BE2C (cell line): ENCODE results near the gene GOT1.

Experiments
- DNase-seq: peaks from one replicate; pipeline ENCODE4 v3.0.0-alpha.2; 2020
- H3K27me3 ChIP-seq: fragments of 250-450 bp; sonication (Bioruptor Pico); 2 replicates; pipeline ENCODE4 v1.5.1; 2020; ENCODE audit warnings: mild to moderate bottlenecking
- H3K36me3 ChIP-seq: fragments of 250-450 bp; sonication (Bioruptor Pico); 2 replicates; pipeline ENCODE4 v1.5.1; 2020; ENCODE audit warnings: mild to moderate bottlenecking
- H3K4me1 ChIP-seq: fragments of 250-450 bp; sonication (Bioruptor Pico); 2 replicates; pipeline ENCODE4 v1.5.1; 2020
- H3K4me3 ChIP-seq: 2 replicates; pipeline ENCODE4 v1.5.1; 2011; ENCODE audit warnings: low read depth, low read length
- H3K9me3 ChIP-seq: fragments of 250-450 bp; sonication (Bioruptor Pico); 2 replicates; pipeline ENCODE4 v1.5.1; 2020
- TF ChIP-seq, protein P1 (sequence below): IDR thresholded peaks from 2 replicates; pipeline ENCODE4 v1.5.1; 2012; ENCODE audit warnings: mild to moderate bottlenecking, low read depth, low read length

Gene GOT1

DNA sequence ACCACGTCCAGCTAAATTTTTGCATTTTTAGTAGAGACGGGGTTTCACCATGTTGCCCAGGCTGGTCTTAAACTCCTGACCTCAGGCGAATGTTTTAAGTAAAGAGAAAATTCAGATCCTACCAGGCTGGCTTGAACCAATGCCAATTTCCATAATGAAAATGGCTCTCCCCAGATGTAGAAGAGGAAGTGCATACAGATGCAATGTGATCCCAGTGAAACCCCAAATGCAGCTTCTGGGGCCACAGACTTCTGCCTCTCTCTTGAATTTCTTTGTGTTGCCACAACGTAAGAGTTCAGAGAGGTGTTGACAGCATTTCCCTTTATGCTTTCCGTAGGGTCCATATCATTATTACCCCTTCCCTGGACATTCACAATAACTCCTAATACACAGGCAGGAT is 29.6 kb upstream of the GOT1 start:
- peaks cover 4% of the 10 kb centered on the region for H3K27me3 ChIP-seq
- no peak for DNase-seq
- H3K4me1 ChIP-seq, result no peaks in the 10 kb centered on the region
- H3K9me3 ChIP-seq, result no peaks in the 10 kb centered on the region
- no peaks in the 10 kb centered on the region for H3K36me3 ChIP-seq
- TF ChIP-seq, protein P1, sequence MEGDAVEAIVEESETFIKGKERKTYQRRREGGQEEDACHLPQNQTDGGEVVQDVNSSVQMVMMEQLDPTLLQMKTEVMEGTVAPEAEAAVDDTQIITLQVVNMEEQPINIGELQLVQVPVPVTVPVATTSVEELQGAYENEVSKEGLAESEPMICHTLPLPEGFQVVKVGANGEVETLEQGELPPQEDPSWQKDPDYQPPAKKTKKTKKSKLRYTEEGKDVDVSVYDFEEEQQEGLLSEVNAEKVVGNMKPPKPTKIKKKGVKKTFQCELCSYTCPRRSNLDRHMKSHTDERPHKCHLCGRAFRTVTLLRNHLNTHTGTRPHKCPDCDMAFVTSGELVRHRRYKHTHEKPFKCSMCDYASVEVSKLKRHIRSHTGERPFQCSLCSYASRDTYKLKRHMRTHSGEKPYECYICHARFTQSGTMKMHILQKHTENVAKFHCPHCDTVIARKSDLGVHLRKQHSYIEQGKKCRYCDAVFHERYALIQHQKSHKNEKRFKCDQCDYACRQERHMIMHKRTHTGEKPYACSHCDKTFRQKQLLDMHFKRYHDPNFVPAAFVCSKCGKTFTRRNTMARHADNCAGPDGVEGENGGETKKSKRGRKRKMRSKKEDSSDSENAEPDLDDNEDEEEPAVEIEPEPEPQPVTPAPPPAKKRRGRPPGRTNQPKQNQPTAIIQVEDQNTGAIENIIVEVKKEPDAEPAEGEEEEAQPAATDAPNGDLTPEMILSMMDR, result no peak
- H3K4me3 ChIP-seq, result no peak overlapping the region

DNA sequence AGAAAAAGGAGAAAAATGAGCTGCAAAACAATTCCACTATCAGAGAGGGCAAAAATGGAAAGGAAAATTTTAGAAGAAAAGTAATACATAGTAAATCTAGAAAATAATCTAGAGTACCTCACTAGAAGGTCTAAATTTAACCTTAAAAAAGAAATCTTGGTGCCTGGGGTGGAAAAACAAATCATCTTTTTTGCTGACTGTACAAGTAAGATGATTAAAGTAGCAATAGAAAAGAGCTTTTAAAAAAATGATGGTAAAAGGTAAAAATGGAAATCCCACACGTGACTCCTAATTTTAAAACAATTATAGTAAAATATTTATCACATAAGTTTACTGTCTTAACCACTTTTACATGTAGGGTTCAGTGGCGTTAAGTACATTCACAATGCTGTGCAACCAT is 28.8 kb upstream of the GOT1 start:
- H3K27me3 ChIP-seq, result peaks cover 7% of the 10 kb centered on the region
- H3K4me1 ChIP-seq, result no peaks in the 10 kb centered on the region
- TF ChIP-seq, protein P1, result no peak
- H3K36me3 ChIP-seq, result no peaks in the 10 kb centered on the region
- no peak for DNase-seq
- H3K9me3 ChIP-seq, result no peaks in the 10 kb centered on the region
- no peak overlapping the region for H3K4me3 ChIP-seq

DNA sequence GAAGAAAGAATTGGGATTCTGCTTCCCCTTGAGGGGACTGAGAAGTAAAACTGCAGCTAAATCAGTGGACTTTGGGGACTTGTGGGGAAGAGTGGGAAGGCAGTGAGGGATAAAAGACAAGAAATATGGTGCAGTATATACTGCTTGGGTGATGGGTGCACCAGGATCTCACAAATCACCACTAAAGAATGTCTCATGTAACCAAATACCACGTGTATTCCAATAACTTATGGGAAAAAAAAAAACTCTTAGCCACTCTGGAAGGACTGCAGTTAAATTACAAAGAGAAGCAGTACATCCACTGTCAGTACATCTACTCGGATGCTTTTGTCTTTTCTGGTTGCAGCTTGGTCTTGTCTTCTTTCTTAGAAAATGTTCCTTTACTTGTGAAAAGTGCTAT is 27.4 kb upstream of the GOT1 start:
- TF ChIP-seq, protein P1, result no peak
- no peak for DNase-seq
- Histone ChIP-seq H3K4me1 (no peaks in the 10 kb centered on the region), H3K36me3 (no peaks in the 10 kb centered on the region), H3K4me3 (no peak overlapping the region), H3K27me3 (peaks cover 12% of the 10 kb centered on the region), H3K9me3 (no peaks in the 10 kb centered on the region)

DNA sequence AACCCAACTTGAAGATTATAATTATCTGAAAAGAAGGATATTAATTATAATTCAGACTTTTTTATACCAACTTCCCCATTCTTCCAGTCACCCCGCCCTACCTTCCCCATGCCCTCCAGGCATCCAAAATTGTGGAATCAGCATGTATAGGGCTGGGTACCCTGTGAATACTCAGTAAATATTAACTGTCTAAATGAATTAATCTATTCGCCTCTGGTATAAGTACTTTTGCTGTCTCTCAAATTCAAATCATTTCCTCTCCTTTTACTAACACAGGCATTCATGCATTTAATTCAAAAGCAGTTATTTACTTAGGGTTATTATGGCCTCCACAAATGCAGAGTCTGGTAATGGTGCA is 26.5 kb upstream of the GOT1 start:
- no peak for DNase-seq
- Histone ChIP-seq H3K27me3 (peaks cover 15% of the 10 kb centered on the region), H3K9me3 (no peaks in the 10 kb centered on the region), H3K36me3 (no peaks in the 10 kb centered on the region), H3K4me1 (no peaks in the 10 kb centered on the region), H3K4me3 (no peak overlapping the region)
- TF ChIP-seq, protein P1, result no peak

DNA sequence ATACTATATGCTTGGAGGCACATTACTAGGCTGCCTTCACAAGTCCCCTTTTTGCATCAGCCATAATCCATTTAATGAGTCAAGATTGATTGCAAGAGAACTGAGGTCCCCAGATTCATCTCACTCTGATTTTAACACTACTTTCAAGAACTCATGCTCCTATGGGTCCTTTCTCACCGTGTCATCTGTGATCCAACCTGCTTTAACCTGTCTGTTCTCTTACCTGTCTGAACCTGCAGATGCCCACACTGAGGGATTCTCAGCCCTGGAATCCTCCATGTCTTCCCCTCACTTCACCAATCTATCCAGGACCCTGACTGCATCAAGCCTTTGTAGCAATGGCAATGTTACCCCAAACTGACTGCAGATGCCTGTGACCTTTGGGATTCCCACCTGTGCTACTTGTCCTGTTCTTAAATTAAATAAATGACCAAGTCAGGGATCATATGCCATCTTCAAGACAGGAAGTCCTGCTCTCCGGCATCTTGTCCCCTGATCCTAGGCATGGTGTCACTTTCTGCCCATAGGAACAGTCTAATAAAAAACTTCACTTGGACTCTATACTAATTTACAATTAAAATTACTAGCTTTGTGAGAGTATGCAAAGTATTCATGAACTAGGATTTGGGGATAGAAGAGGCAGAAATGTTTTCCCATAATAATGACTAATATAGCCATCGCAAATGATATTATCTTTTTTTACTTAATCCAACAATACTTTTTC is 25.9 kb upstream of the GOT1 start:
- Histone ChIP-seq H3K9me3 (no peaks in the 10 kb centered on the region), H3K4me3 (no peak overlapping the region), H3K27me3 (peaks cover 16% of the 10 kb centered on the region), H3K36me3 (no peaks in the 10 kb centered on the region), H3K4me1 (no peaks in the 10 kb centered on the region)
- TF ChIP-seq, protein P1, result no peak
- DNase-seq, result no peak

DNA sequence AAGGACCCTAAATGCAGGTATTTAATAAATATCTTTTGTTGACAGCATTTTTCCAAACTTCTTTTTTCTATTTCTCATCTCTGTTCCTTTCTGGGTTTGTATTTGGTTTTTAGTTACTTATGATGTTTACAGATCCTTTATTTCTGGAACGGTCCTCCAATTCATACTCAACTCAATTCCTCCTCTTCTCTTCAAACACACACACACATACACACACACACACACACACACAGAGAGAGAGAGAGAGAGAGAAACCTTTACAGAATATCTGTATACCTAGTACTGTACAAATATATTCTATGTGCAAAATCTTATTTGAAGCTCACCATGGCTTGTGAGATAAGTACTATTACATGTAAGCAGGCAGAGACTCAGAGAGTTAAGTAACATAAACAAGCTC is 21.6 kb upstream of the GOT1 start:
- Histone ChIP-seq H3K27me3 (peaks cover 44% of the 10 kb centered on the region), H3K4me1 (no peaks in the 10 kb centered on the region), H3K36me3 (no peaks in the 10 kb centered on the region), H3K4me3 (no peak overlapping the region), H3K9me3 (no peaks in the 10 kb centered on the region)
- no peak for DNase-seq
- TF ChIP-seq, protein P1, result no peak
